GM15510 (cell line): ENCODE measurements around the gene RABGAP1L.

Experiments used
- POLR2A ChIP-seq: IDR thresholded peaks from 3 replicates; pipeline ENCODE4 v1.6.1; 2011; ENCODE audit warnings: borderline replicate concordance; ENCODE audit not compliant: insufficient read length; ENCODE audit errors: extremely low read depth

RABGAP1L gene

DNA sequence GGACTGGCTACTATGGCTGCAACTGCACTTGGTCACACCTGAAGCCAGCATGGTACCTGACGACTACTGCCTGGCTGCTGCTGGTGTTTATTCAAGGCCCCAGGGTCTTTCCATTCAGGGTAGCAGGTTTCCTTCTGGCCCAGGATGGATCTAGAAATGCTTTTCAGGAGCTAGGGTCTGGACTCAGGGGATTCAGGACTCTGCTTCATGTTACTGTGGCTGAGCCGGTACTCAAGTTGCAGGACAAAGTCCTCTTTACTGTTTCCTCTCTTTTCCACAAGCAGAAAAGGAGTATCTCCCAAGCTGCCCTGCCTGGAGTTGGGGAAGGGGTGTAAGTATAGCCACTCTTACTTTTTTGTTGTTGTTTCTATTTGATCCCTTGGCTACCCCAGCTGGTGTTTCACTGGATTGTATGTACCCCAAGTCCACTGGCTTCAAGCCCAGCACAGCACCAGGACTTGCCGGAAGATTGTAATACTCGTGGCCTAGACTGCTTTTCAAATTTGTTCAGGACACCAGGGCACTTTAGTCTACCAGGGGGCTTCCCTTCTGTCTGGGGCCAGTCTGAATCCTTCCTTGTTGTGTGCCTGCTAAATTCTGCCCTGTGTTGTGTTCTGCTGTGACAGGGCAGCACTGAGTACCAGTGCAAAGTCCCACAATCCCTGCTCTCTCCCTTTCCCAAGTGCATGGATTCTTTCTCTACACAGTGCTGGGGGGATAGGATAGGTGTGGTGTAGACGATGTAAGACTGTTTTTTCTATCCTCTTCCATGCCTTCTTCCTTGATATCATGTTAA, 536.9 kb downstream of the RABGAP1L start:
- no peak for TF ChIP-seq POLR2A

DNA sequence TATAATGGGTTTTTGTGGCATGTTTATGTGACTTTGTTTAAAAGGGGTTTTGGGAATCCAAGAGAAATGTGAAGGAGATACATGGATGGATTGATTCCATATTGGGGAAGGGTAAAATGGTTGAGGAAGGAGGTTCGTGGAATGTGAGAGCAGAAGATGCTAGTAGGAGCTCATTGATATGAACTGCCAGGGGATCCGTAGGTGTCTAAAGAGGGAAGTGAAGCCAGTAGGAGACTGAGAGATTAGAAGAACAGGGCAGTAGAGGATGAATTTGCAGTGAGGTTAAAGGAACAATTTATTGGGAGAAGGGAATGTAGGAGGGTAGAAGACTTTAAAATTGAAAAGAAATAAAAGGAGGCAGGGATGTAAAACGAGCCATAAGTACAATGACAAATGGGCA, 541.0 kb downstream of the RABGAP1L start:
- TF ChIP-seq POLR2A: no peak

DNA sequence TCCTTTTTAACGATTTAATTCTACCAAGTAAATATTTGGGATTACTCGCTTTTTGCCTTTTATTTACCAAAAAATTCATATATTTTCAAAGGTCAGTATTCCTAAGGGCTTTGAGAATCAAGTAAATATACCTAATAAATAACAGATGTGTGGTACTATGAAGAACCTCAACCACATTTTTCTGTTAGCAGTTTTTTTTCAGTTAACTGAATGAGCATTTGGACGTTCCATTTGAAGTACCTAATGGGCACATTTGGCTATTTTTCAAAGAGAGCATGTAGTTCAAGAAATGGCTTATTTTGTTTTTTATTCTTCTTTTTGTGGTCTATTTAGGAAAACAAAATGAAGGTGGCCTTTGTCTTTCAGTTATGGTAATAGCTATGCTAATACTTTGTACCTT, 541.5 kb downstream of the RABGAP1L start:
- no peak for TF ChIP-seq POLR2A

DNA sequence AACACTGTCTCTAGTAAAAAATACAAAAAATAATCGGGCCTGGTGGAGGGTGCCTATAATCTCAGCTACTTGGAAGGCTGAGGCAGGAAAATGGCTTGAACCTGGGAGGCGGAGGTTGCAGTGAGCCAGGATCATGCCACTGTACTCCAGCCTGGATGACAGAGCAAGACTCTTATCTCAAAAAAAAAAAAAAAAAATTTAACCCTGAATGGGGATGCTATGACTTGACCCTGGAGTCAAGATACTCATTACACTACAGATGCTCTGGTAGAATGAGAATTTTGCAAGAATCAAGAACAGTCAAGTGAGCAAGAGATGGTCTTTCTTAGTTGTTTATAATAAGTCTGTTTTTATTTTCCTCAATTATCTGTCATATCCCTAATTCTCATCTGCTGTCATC, 542.2 kb downstream of the RABGAP1L start:
- no peak for TF ChIP-seq POLR2A

DNA sequence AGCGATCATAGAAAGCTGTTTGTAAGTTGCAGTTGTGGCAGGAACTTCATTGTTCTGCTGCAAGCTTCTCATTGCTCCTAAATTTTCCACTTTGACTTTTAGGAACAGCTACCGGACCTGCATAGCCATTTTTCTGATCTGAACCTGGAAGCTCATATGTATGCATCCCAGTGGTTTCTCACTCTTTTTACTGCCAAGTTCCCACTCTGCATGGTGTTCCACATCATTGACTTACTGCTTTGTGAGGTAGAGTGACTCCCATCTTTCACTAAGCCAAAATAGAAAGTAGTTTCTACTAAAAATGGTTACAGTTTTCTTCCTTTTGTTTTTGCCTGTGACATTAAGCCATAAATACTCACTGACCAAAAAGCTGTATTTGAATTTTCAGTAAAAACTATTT, 542.7 kb downstream of the RABGAP1L start:
- TF ChIP-seq POLR2A: no peak

DNA sequence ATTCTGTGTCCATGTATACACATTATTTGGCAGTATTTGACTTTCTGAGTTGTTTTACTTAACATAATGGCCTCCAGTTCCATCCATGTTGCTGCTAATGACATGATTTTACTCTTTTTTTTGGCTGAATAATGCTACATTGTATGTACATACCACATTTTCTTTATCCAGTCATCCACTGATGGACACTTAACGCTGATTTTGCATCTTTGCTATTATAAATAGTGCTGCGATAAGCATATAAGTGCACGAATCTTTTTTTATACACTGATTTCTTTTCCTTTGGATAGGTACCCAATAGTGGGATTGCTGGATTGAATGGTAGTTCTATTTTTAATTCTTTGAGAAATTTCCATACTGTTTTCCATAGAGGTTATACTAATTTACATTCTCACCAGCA, 544.0 kb downstream of the RABGAP1L start:
- TF ChIP-seq POLR2A: no peak

DNA sequence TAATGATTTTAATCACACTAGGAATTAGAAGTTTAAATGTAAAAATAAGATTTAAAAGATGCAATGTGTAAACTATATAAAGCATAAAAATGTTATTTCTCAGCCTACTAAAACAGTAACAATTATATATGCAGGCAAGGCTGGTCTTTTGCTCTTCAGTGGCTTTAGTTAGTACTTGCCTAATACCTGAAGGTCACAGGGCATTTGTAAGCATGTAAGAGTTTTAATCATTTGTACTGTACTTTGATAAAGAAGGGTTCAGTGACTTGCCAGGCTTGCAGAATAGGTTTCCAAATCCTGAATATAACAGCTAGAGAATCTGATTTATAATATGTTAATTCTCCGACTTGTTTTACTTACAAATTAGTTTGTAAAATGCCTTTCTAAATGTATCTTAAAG, 545.0 kb downstream of the RABGAP1L start:
- no peak for TF ChIP-seq POLR2A

DNA sequence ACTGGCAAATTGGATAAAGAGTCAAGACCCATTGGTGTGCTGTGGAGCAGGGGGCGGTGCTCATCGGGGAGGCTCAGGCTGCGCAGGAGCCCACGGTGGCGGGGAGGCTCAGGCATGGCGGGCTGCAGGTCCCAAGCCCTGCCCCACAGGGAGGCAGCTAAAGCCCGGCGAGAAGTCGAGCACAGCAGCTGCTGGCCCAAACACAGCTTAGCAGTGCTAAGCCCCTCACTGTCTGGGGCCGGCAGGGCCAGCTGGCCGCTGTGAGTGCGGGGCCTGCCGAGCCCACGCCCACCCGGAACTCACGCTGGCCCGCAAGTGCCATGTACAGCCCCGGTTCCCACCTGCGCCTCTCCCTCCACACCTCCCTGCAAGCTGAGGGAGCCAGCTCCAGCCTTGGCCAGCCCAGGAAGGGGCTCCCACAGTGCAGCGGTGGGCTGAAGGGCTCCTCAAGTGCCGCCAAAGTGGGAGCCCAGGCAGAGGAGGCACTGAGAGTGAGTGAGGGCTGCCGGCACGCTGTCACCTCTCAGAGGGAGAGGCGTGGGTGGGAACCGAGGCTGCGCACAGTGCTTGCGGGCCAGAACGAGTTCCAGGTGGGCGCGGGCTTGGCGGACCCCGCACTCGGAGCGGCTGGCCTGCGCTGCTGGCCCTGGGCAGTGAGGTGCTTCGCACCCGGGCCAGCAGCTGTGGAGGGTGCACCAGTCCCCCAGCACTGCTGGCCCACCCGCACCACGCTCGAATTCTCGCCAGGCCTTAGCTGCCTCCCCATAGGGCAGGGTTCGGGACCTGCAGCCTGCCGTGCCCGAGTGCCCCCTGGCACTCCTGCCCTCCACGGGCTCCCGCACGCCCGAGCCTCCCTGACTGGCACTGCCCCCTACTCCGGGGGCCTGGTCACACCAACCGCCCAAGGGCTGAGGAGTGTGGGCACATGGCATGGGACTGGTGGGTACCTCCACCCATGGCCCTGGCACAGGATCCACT, 551.8 kb downstream of the RABGAP1L start:
- no peak for TF ChIP-seq POLR2A

DNA sequence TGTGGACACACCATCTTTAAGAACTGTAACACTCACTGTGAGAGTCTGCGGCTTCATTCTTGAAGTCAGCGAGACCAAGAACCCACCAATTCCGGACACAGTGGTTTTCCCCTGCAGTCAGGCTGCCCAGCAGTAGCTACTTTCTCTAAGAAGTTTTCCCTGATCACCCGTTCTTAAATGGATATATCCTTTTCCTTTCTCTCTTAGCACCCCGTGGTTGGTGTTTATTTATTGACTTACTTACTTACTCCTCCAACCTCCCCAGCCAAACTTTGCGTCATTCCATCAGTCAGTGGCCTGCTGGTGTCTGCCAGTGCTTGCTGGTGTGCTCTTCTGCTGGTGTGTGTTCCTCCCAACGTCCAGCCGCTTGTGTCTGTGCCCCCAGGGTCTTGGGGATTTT, 553.2 kb downstream of the RABGAP1L start:
- no peak for TF ChIP-seq POLR2A

DNA sequence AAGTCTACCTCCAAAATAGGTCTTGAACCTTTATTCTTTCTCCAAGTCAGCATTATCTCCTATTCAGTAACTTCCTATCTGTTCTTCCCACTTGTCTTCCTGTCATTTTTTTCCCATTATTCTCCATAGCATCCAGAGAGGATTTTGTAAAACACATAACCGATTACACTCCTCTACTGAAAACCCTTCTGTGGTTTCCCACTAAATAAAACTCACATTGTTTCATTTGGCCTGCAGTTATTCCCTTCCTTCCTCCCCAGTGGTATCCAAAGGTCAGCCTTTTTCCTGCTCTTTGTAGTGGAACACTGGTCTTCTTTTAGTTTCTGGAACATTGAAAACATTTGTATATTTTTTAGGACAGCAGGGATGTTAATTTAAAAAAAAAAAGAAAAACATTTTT, 554.5 kb downstream of the RABGAP1L start:
- TF ChIP-seq POLR2A: no peak

DNA sequence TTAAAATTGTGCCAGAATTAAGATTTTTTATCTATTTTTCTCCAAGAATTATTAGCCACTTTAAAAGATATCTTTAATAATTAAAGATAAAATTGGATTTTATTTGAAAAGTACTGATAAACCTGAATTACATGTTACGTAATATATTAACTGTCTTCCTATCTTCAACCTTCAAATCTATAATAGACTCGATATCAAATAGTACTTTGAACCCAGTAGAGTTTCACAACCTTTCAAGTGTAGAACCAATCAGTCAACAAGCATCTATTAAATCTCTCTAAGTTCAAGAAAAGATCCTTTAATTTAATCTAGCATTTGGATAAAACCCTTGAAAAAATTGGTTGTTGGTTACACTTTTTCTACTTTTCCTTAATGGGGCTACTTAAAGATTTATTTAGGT, 559.9 kb downstream of the RABGAP1L start:
- no peak for TF ChIP-seq POLR2A

DNA sequence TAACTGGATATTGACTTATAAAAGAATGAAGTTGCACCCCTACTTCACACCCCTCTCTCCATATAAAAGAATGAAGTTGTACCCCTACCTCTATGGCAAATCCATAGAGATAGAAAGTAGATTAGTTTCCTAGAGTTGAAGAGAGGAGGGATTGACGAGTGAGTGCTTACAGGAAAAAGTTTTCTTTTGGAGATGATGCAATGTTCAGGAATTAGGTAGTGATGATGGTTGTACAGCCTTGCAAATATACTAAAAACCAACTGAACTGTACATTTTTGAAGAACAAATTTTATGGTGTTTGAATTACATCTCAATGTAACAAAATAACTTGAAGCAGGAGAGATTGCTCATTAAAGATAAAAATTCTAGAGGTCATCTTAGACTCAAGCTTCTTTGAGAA, 561.3 kb downstream of the RABGAP1L start:
- no peak for TF ChIP-seq POLR2A

DNA sequence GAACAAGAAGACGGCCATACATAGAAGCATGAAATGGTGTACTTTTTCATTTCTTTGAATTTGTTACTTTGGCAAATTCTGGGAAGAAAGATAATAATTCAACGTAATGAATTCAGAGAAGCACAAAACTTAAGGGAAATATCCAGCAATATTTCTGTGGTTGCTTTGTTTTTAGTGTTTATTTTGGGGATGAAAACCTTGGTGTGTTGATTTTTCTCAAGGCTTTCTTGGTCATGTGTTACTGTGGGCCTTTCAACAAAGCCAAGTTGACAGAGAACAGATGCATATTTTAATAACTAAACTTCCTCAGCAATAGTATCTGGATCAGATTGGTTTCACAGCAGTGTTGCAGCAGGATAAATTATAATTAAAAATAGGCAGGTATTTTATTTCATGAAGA, 561.9 kb downstream of the RABGAP1L start:
- TF ChIP-seq POLR2A: no peak

DNA sequence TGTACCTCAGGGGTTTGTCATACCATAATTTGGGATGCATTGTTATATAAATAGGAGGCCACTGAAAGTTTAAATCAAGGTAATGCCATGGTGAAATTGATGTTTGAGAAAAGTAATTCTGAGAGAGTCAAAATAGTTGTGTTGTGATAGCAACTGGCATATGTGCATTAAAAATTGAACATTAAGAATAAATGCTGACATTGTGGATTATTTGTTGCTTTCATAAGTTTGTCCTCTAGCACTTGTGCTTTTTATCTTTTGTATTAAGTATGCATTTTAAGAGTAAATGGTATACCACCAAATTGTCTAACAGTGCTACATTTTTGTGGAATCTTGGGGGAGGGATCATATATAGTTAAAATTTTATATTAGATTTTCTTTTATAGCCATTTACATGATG, 564.5 kb downstream of the RABGAP1L start:
- no peak for TF ChIP-seq POLR2A

DNA sequence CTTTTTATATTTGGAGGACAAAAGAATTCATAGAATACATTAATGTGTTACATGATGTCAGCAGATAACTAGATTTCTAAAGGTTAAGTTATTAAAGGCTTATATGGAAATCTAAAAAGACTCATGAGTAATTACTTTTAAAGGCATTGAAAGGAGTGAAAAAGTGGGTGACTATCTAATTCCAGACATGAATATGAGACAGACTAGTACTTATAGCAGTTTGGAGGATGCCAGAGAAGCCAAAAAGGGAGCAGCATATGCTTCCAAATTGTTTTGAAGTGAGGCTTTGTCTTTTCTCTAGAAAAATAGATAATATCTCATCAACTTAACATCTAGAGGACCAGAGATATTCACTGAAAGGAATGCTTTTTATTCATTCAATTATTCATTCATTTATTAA, 564.9 kb downstream of the RABGAP1L start:
- TF ChIP-seq POLR2A: no peak

DNA sequence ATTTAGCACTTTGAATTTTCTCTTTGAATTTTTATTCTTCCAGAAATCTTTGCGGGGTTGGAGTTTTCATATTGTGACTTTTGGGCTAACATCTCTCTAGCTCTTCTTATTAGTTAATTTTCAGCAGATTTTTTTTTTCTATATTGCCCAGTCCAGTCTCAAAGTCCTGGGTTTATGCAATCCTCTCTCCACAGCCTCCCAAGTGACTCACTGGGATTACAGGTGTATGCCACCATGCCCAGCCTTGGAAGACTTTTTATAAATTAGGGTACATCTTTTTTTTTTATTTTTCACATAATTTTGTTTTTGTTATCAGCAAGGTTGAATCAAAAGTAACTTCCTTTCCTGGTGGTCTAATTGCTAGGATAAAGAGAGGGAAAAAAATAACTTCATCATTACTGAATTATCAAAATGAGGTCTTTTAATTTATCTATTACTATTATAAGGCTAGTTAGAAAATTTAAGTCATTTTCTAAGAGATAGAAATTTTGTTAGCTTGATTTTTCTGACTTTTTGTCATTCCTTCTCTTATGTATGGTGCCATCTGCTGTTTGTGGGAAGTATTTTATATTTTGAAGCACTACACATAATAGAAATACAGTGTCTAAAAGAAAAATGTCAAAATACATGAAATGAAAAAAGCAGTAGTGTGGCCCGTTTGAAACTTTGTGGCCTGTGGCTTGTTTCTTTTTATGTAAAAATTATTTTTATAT, 567.0 kb downstream of the RABGAP1L start:
- no peak for TF ChIP-seq POLR2A
